Heart left ventricle (tissue), 16 donors: ENCODE measurements around the gene CIAO3. TPM values are rescaled to one million over a fixed set of nuclear protein-coding genes. Genes with fewer than 3 reads are reported as not detected.

Experiments
- ATAC-seq, 4 donors: fragments of 200-7000 bp; cut with Tn5 transposase; one replicate each; pipeline ENCODE4 v1.9.1; 2020 to 2022; ENCODE audit warnings: moderate library complexity in 4 of 4, mild to moderate bottlenecking in 3 of 4, moderate number of reproducible peaks in 1 of 4
- DNase-seq, 5 donors: peaks; one replicate each; pipeline ENCODE4 v3.0.0-alpha.2; 2020
- H3K27ac ChIP-seq, 12 donors: fragments of 200-600 bp; sonication (generic) in 4 of 12; one replicate each; pipeline versions ENCODE4 v1.5.0 to v1.8.0; 2016 to 2022; ENCODE audit warnings: mild to moderate bottlenecking in 2 of 12
- H3K27me3 ChIP-seq, 9 donors: fragments of 200-600 bp; sonication (generic) in 2 of 9; one replicate each; pipeline versions ENCODE4 v1.5.1 to v1.8.0; 2016 to 2022; ENCODE audit warnings: mild to moderate bottlenecking in 3 of 9
- H3K36me3 ChIP-seq, 9 donors: fragments of 200-600 bp; sonication (generic) in 2 of 9; one replicate each; pipeline versions ENCODE4 v1.5.0 to v1.8.0; 2018 to 2022; ENCODE audit warnings: mild to moderate bottlenecking in 2 of 9
- H3K4me1 ChIP-seq, 12 donors: fragments of 200-600 bp; sonication (generic) in 4 of 12; one replicate each; pipeline versions ENCODE4 v1.5.0 to v1.8.0; 2016 to 2022; ENCODE audit warnings: mild to moderate bottlenecking in 3 of 12
- H3K4me3 ChIP-seq, 12 donors: fragments of 200-600 bp; sonication (generic) in 4 of 12; one replicate each; pipeline versions ENCODE4 v1.5.0 to v1.8.0; 2017 to 2022; ENCODE audit warnings: mild to moderate bottlenecking in 9 of 12, moderate library complexity in 4 of 12
- H3K9me3 ChIP-seq, 12 donors: fragments of 200-600 bp; sonication (generic) in 4 of 12; one replicate each; pipeline versions ENCODE4 v1.5.0 to v1.8.0; 2016 to 2022; ENCODE audit warnings: mild to moderate bottlenecking in 1 of 12
- CTCF ChIP-seq, 12 donors: fragments of 200-600 bp; sonication (generic) in 4 of 12; IDR thresholded peaks; one replicate each; pipeline versions ENCODE4 v1.5.0 to v1.8.0; 2018 to 2022; ENCODE audit warnings: antibody characterized with exemption in 12 of 12, mild to moderate bottlenecking in 5 of 12
- POLR2A ChIP-seq, 2 donors: fragments of 450-650 bp; IDR thresholded peaks; one replicate each; pipeline ENCODE4 v1.6.1; 2017; ENCODE audit warnings: antibody characterized with exemption in 2 of 2, mild to moderate bottlenecking in 2 of 2, moderate library complexity in 2 of 2
- whole genome bisulfite sequencing, 4 donors: extraction: QIAGEN DNeasy Blood & Tissue Kit in 2 of 4; methylation state at CpG; one replicate each; pipeline versions ENCODE4 v1.1.5 to v1.1.7; 2013 to 2018; 5-methylcytosine and 5-hydroxymethylcytosine counted together
- intact Hi-C, 10 donors: fragments of 100-400 bp; cut with DNase I; formaldehyde crosslinking; loops; one replicate each; pipeline versions ENCODE4 v1.11.1 to v1.14.2; 2022
- polyA plus RNA-seq, 2 donors: library from polyadenylated mRNA; stranded (reverse); fragments of 200-250 nt; gene quantifications; one replicate each; pipeline ENCODE4 v1.2.3, GENCODE V29; 2013
- total RNA-seq, 9 donors: library from RNA; depleted of rRNA in 2 of 9; stranded (reverse); fragments of >200 nt in 2 of 9; fragmentation: NEBNext Ultra II Directional in 3 of 9; extraction: Animal tissue kit (Norgen Biotek cat#: 25700) in 3 of 9; gene quantifications; one replicate each; pipeline versions ENCODE4 v1.1.0 to v1.2.4, GENCODE V29; 2016 to 2023
- donor health status: ischemic (EF 13 %, LVEDD 7.1; RV severe dilation, severe dysfunction).
- donor health status: healthy with polysubstance abuse.
- donor health status: DM: no; HTN: yes; CAD: no.
- donor health status: DM: no; HTN: no; CAD: no.
- donor health status: ischemic (EF 25% LVEDD 6.9; RV normal size, moderate dysfunction).
- donor health status: ischemic (EF 25% LVEDD 5.7; RV mildly dilated, moderate dysfunction).
- donor health status: healthy.
- donor health status: DM: yes; HTN: yes; CAD: no.
- donor health status: ischemic (EF 35%, LVEDD 5.7; RV mildly dilated, moderate dysfunction).
- donor health status: nonischemic (EF 11% LVEDD 7.7; RV severe dilation, severe dysfunction).
- donor health status: DM: yes; HTN: yes; CAD: no.
- donor health status: PGD.
- donor health status: ischemic (EF 29% LVEDD 5.4; RV normal size, mild dysfunction).
- donor health status: nonischemic (EF 23%, LVEDD 6.1; RV moderate dilation, normal function).

Gene CIAO3
- total and polyA plus RNA-seq, 11 donors = 21.4 to 41.5 (median 28.2) TPM

GRCh38 chr16:767743-768235 lies 27.0 kb upstream of the CIAO3 start:
- TF ChIP-seq CTCF (IDR thresholded peaks at IDR 0.05) (no peak), POLR2A (IDR thresholded peaks at IDR 0.05) (no peak)
- no peak overlapping the region for H3K4me3 ChIP-seq
- 69 to 82% (median 79%) methylated on average over 19 to 33 of the region's 38 CpGs for WGBS, 4 donors
- peak in 1 of 5 donors; percentile 9 for DNase-seq
- no peak overlapping the region for H3K27ac ChIP-seq
- ATAC-seq = no peak
- no peaks in the 10 kb centered on the region for H3K36me3 ChIP-seq
- no peaks in the 10 kb centered on the region for H3K9me3 ChIP-seq
- H3K27me3 ChIP-seq = peaks cover 0 to 20% (median 0%) of the 10 kb centered on the region in 9 donors
- no peaks in the 10 kb centered on the region for H3K4me1 ChIP-seq
- intact Hi-C loops = no loop called here

DNA sequence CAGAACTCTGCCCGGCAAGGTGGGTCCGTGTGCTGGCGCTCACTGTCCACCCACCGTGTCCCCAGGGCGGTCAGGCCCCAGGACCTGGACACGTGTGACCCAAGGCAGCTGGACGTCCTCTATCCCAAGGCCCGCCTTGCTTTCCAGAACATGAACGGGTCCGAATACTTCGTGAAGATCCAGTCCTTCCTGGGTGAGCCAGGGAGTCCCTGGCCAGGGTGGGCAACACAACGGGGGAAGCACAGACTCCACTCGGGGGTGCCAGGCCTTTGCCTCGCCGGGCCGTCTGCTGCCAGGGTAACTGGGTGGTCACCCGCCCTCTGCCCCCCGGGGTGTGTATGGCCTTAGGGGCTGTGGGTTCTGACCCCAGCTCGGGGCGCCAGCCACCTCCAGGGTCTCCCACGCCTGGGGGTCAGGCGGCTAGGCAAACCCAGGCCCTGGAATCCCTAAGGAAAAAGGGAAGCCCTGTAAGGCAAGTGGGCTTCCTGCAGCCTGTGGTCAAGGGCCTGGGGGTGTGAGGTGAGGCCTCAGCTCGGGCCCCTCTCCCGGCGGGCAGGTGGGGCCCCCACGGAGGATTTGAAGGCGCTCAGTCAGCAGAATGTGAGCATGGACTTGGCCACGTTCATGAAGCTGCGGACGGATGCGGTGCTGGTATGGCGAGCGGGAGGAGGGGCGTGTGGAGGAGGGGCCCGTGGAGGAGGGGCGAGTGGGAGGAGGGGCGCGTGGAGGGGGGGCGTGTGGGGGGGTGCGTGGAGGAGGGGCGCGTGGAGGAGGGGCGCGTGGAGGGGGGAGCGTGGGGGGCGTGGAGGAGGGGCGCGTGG lies 26.2 kb upstream of the CIAO3 start:
- TF ChIP-seq POLR2A (IDR thresholded peaks at IDR 0.05) = no peak
- no peak for TF ChIP-seq CTCF (IDR thresholded peaks at IDR 0.05)
- H3K27ac ChIP-seq = no peak overlapping the region
- peaks cover 0 to 25% (median 0%) of the 10 kb centered on the region in 9 donors for H3K27me3 ChIP-seq
- ATAC-seq (no peak), DNase-seq (peak in 1 of 5 donors; percentile 6)
- H3K4me1 ChIP-seq = no peaks in the 10 kb centered on the region
- intact Hi-C loops = no loop called here
- H3K36me3 ChIP-seq = no peaks in the 10 kb centered on the region
- H3K9me3 ChIP-seq = no peaks in the 10 kb centered on the region
- no peak overlapping the region for H3K4me3 ChIP-seq
- WGBS, 4 donors = 66 to 82% (median 67%) methylated on average over 16 to 38 of the region's 48 CpGs

DNA sequence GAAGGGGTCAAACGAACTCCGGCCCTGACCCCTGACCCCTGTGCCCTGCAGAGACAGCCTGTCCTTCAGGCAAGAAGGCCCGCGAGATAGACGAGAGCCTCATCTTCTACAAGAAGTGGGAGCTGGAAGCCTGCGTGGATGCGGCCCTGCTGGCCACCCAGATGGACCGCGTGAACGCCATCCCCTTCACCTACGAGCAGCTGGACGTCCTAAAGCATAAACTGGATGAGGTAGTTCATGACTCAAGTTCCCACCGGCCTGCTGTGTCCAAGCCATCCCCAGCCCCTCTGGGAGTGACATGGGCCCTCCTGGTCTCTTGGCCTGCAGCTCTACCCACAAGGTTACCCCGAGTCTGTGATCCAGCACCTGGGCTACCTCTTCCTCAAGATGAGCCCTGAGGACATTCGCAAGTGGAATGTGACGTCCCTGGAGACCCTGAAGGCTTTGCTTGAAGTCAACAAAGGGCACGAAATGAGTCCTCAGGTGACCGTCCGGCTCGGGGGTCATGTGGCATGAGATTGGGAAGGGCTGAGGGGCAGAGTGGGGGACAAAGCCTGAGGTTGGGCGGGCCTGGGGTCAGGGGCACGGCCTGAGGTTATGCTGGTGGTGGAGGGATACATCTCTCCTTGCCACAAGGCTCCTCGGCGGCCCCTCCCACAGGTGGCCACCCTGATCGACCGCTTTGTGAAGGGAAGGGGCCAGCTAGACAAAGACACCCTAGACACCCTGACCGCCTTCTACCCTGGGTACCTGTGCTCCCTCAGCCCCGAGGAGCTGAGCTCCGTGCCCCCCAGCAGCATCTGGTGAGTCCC lies 25.4 kb upstream of the CIAO3 start:
- H3K4me3 ChIP-seq = no peak overlapping the region
- intact Hi-C loops = no loop called here
- no peak for TF ChIP-seq CTCF (IDR thresholded peaks at IDR 0.05)
- TF ChIP-seq POLR2A (IDR thresholded peaks at IDR 0.05) = no peak
- no peaks in the 10 kb centered on the region for H3K9me3 ChIP-seq
- ATAC-seq (no peak), DNase-seq (peak in 1 of 5 donors; percentile 2)
- no peaks in the 10 kb centered on the region for H3K36me3 ChIP-seq
- H3K4me1 ChIP-seq = no peaks in the 10 kb centered on the region
- H3K27me3 ChIP-seq = peaks cover 0 to 28% (median 0%) of the 10 kb centered on the region in 9 donors
- H3K27ac ChIP-seq = no peak overlapping the region
- WGBS, 4 donors = 82 to 86% (median 83%) methylated on average over 24 to 29 of the region's 29 CpGs

- Histone ChIP-seq H3K9me3 (no peaks in the 10 kb centered on the region), H3K4me3 (no peak overlapping the region), H3K27ac (no peak overlapping the region), H3K27me3 (peaks cover 0 to 28% (median 0%) of the 10 kb centered on the region in 9 donors), H3K4me1 (no peaks in the 10 kb centered on the region), H3K36me3 (no peaks in the 10 kb centered on the region)
- ATAC-seq (no peak), DNase-seq (no peak)
- WGBS, 4 donors = 91 to 95% (median 91%) methylated on average over 20 to 29 of the region's 29 CpGs
- no peak for TF ChIP-seq CTCF (IDR thresholded peaks at IDR 0.05)
- no peak for TF ChIP-seq POLR2A (IDR thresholded peaks at IDR 0.05)
- intact Hi-C loops = no loop called here
Observed at GRCh38 chr16:765488-765865, 24.7 kb upstream of the CIAO3 start.
